GM21825 (cell line): Measurements from ENCODE around the gene SELL.
"Not testable (repeated sequence)": the region's sequence is repeated elsewhere in the genome, so short reads cannot be mapped to it uniquely, and the experiment has no call there.

Experiments used
- ATAC-seq: cut with Tn5 transposase; IDR thresholded peaks from one replicate; pipeline ENCODE4 v1.9.1; 2021; ENCODE audit warnings: mild to moderate bottlenecking, moderate library complexity; ENCODE audit not compliant: unreplicated experiment

Gene SELL

GRCh38 chr1:169670244-169670643 is 41.2 kb downstream of the SELL start:
- not testable (repeated sequence) for ATAC-seq

DNA sequence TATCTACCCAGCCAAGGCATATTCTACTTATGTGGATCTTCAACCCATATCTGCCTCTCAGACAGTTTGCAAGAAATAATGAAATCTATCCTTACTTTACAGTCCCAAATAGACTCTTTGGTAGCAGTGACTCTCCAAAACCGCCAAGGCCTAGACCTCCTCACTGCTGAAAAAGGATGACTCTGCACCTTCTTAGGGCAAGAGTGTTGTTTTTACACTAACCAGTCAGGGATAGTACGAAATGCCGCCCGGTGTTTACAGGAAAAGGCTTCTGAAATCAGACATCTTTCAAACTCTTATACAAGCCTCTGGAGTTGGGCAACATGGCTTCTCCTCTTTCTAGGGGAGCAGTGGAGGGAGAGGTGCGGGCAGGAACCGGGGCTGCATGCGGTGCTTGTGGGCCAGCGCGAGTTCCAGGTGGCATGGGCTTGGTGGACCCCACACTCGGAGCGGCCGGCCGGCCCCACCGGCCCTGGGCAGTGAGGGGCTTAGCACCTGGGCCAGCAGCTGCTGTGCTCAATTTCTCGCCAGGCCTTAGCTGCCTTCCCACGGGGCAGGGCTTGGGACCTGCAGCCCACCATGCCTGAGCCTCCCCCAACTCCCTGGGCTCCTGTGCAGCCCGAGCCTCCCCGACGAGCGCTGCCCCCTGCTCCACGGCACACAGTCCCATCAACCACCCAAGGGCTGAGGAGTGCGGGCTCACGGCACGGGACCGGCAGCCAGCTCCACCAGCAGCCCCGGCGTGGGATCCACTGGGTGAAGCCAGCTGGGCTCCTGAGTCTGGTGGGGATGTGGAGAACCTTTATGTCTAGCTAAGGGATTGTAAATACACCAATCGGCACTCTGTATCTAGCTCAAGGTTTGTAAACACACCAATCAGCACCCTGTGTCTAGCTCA is 43.5 kb downstream of the SELL start:
- not testable (repeated sequence) for ATAC-seq

GRCh38 chr1:169667227-169667639 is 44.2 kb downstream of the SELL start:
- not testable (repeated sequence) for ATAC-seq

DNA sequence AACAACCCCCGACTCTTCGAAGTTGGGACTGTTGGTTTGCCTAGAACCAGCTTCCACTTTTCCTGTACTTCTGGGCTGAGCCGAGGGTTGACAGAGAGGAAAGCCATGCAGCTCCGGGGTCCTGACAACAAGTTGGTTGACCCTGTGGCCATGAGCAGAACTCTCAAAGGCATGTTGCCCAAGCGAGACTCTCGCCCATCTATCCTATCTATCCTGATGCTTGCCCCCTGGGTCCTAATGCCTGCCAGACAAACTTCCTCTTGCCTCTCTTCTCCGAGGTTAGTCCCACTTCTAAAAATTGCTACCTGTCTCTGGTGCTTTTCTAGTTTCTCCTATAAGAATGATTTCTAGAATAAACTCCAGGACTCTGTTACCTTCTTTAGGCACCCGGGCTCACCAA is 48.7 kb downstream of the SELL start:
- not testable (repeated sequence) for ATAC-seq

- not testable (repeated sequence) for ATAC-seq
Measured at GRCh38 chr1:169661066-169661465, 50.4 kb downstream of the SELL start.

DNA sequence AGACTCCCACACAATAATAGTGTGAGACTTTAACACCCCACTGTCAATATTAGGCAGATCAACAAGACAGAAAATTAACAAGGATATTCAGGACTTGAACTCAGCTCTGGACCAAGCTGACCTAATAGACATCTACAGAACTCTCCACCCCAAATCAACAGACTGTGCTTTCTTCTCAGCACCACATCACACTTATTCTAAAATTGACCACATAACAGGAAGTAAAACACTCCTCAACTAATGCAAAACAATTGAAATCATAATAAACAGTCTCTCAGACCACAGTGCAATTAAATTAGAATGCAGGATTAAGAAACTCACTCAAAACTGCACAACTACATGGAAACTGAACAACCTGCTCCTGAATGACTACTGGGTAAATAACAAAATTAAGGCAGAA is 52.6 kb downstream of the SELL start:
- ATAC-seq: not testable (repeated sequence)

DNA sequence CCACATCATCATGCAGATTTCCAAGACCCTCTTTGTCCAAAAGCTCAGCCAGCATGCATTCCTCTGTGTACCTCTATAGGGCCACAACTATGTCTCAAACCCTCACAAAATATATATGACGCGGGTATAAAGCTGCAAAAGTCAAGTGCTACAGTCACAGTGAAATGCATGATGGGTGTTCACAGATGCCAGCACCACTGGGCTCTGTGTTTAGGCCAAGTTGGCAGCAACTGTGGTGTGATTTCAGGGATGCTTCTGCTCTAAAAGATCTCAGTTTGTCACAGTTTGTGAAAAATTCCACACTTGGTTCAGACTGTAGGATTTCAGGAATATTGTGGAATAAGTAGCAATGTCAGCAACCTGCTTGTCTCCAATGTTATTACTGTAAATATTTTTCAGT is 57.5 kb downstream of the SELL start:
- ATAC-seq: no peak

DNA sequence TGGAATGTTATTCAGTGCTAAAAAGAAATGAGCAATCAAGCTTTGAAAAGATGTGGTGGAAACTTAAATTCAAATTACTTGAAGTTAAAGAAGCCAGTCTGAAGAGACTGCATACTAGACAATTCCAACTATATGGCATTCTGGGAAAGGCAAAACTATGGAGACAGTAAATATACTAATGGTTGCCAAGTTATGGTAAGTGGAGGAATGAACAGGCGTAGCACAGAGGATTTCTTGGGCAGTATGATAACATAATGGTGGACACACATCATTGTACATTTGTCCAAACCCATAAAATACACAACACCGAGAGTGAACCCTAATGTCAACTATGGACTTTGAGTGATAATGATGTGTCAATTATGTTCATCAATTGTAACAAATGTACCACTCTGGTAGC is 60.4 kb downstream of the SELL start:
- ATAC-seq: no peak

- ATAC-seq: no peak
Measured at GRCh38 chr1:169650551-169650950, 60.9 kb downstream of the SELL start.

GRCh38 chr1:169648709-169649108 is 62.7 kb downstream of the SELL start:
- ATAC-seq: no peak

DNA sequence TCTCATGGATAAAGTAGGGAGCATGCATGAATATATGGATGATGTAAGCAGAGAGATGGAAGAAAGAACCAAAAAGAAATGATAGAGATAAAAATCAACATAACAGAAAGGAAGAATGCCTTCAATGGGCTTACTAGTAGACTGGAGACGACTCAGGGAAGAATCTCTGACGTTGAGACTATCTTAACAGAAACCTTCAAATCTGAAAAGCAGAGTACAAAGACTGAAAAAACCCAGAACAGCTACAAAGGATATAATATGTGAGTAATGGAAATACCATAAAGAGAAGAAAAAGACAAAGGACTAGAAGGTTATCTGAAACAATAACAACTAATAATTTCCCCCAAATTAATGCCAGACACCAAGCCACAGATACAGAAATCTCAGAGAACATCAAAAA is 63.2 kb downstream of the SELL start:
- ATAC-seq: no peak

GRCh38 chr1:169647512-169647911 is 63.9 kb downstream of the SELL start:
- ATAC-seq: no peak

DNA sequence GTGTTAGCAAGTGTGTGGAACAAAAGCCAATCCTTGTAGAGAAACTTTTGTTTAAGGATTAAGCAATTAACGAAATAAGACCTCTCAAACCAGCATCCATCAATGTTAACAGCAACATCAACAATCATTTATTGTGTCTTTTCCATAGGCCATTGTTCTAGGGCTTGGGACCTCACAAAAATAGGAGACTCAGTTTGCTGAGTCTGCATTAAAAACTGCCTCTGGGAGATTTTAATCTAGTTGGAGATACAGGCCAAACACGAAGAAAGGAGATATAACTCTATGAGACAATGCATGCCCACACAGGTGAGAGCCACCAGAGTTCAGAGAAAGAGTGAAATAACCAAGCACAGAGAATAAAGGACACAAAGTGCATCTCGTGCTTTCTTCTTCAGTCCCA is 67.1 kb downstream of the SELL start:
- no peak for ATAC-seq
